VCaP (cell line): ENCODE measurements around the gene FIBP.

Experiments
- H3K27ac ChIP-seq: fragments of 450-650 bp; 2 replicates; pipeline ENCODE4 v1.5.1; 2017
- TF ChIP-seq, protein P1 (sequence below): fragments of 450-650 bp; conservative IDR thresholded peaks from 2 replicates; pipeline ENCODE4 v1.5.1; 2017; ENCODE audit warnings: mild to moderate bottlenecking, moderate library complexity

FIBP gene

DNA sequence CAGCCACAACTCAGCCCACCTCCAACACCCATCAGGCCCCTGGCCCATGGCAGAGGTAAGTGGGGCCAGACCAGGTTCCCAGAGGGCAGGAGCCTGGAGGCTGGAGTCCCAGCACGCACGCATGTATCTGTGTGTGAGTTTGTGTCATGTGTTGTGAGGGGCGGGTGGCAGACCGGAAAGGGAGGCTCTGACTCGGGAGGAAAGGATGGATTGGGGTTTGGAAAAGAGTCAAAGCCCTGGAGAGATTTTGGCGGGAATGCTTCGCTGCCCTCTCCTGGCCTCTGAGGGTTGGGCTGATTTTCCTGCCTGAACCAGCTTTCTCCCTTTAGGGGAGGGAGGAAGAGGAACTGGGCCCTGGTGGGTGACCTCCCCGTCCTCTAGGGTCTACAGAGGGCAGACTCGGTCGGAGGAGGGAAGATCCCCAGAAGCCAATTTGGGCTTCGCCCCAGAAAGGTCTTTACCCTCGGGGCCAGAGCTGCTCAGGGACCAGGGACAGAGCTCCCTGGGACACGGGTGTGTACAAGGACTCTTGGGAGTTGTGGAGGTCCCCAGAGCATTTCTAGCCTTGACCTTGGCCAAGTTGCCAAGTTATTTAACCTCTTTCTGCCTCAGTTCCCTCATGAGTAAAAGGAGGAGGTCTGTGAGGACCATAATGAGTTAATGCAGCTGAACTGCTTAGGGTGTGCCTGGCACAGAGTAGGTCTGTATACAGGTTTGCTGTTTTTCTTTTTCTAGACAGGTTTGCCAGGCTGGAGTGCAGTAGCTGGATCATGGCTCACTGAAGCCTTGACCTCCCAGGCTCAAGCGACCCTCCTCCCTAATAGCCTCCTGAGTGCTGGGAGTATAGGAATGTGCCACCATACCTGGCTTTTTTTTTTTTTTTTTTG lies 23.7 kb upstream of the FIBP start:
- peak overlapping the region; percentile 43; the same call in 1 of the 2 replicates for H3K27ac ChIP-seq
- TF ChIP-seq, protein P1, sequence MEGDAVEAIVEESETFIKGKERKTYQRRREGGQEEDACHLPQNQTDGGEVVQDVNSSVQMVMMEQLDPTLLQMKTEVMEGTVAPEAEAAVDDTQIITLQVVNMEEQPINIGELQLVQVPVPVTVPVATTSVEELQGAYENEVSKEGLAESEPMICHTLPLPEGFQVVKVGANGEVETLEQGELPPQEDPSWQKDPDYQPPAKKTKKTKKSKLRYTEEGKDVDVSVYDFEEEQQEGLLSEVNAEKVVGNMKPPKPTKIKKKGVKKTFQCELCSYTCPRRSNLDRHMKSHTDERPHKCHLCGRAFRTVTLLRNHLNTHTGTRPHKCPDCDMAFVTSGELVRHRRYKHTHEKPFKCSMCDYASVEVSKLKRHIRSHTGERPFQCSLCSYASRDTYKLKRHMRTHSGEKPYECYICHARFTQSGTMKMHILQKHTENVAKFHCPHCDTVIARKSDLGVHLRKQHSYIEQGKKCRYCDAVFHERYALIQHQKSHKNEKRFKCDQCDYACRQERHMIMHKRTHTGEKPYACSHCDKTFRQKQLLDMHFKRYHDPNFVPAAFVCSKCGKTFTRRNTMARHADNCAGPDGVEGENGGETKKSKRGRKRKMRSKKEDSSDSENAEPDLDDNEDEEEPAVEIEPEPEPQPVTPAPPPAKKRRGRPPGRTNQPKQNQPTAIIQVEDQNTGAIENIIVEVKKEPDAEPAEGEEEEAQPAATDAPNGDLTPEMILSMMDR: peak; percentile 95

DNA sequence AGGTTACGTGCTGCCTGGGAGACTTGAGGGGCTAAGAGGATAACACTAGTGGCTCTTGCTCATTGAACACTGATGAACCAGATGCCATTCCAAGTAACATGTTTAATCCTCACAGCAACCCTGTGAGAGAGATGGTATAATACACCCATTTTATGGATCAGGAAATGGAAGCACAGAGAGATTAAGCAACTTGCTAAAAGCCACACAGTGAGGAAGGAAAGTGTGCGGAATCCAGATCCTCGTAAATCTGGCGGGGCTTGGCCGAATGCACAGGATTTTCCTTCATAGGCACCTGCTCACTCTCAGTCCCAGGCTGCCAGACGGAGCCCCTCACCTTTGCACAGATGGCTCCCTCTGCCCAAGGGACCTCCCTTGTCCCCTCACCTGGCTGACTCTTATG lies 19.6 kb upstream of the FIBP start:
- TF ChIP-seq, protein P1: no peak
- H3K27ac ChIP-seq: no peak overlapping the region

DNA sequence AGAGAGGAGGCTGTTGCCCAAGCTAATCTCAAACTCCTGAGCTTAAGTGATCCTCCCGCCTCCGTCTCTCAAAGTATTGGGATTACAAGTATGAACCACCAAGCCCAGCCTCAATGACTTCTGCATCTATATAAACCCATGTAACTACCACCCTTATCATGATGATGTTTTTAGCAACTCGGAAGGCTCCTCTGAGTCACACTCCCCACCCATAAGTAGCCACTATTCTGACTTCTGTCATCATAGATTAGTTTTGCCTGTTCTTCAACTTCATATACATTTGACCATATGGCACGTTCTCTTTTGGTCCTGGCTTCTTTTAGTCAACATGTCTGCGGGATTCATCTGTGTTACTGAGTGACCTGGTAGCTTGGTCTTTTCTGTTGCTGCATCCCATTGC lies 18.3 kb upstream of the FIBP start:
- TF ChIP-seq, protein P1: no peak

GRCh38 chr11:65903715-65904114 lies 15.4 kb upstream of the FIBP start:
- no peak overlapping the region for H3K27ac ChIP-seq

More for the DNA sequence above, 18.3 kb upstream of the FIBP start:
- H3K27ac ChIP-seq: no peak overlapping the region

DNA sequence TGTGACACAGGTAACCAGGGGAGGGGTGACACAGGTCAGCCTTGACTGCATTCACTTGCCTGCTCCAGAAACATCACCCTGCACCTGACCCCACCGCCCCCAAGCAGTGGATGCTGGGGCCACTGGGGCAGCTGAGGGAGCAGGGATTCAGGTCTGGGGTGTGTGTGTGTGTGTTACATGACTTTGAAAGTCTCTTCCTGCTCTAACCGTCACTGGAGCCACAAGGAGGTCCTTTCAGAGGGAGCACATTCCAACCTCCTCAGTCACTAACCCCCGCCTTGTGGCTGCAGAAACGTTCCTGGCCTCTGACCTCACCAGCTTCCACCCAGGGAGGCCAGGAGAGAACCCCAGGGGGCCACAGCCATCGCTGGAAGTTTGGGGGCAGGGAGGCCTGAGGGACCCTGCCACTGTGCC lies 14.8 kb upstream of the FIBP start:
- TF ChIP-seq, protein P1: no peak
- no peak overlapping the region for H3K27ac ChIP-seq

More at GRCh38 chr11:65903715-65904114, 15.4 kb upstream of the FIBP start:
- TF ChIP-seq, protein P1: no peak

- TF ChIP-seq, protein P1: no peak
- H3K27ac ChIP-seq: peak overlapping the region; percentile 33; the same call in 1 of the 2 replicates
Measured at GRCh38 chr11:65900899-65901180, 12.6 kb upstream of the FIBP start.

DNA sequence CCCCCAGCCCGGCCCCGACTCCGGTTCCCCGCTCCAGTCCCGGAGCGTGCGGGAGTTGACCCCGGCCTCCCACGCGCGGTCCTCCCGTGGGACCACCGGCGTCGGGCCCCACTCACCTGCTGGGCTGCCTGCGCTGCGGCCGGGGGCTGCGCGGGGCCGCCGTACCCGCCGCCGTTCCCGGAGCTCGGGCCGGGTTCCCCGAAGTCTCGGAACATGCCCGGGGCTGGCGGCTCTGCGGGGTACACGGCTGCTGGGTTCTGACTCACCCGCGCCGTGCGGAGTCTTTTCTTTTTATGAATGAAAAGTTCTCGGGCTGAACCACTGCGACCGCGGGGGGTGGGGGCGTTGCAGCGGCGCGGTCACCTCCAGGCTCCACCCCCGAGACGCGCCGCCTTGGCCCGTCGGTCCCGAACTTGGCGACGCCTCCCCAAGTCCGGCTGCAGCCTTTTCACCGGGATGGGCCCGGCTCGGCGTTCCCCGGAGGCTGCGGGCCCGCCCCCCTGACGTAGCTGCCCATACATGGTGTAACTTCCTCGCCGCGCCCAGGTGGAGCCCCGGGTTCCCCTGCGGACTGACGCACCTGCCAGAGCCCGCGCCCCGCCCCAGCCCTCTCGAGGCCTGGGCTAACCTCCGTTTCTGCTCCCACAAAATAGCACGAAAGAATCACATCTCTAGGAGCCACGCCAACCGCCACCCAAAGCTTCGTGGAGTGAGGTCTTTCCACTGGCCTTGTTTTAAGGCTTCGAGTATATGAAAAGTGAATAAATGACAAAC lies 12.0 kb upstream of the FIBP start, which contains the start of gene FOSL1:
Gene FOSL1, minus strand, starts transcription at position 264 of the 774 bp plus-strand sequence. Its CDS starts 49 bp downstream, at position 215.
- TF ChIP-seq, protein P1: no peak
- H3K27ac ChIP-seq: peak within 1 kb of the TSS; percentile 33; the same call in 1 of the 2 replicates
